Breast epithelium (tissue), 4 donors: ENCODE results near the gene MED14. TPM values are rescaled to one million over a fixed set of nuclear protein-coding genes. Genes with fewer than 3 reads are reported as not detected.

Experiments used
- DNase-seq, 2 donors: peaks; one replicate each; pipeline ENCODE4 v3.0.0-alpha.2; 2019; ENCODE audit warnings: low spot score in 2 of 2
- H3K27ac ChIP-seq, 2 donors: fragments of 200-600 bp; sonication (generic) in 1 of 2; one replicate each; pipeline ENCODE4 v1.5.1; 2016 to 2019; ENCODE audit warnings: mild to moderate bottlenecking in 1 of 2
- H3K27me3 ChIP-seq, 2 donors: fragments of 200-600 bp; sonication (generic) in 1 of 2; one replicate each; pipeline versions ENCODE4 v1.5.1 to v1.6.0; 2017 to 2019; ENCODE audit warnings: control low read depth in 1 of 2, mild to moderate bottlenecking in 1 of 2
- H3K36me3 ChIP-seq: fragments of 200-600 bp; one replicate; pipeline ENCODE4 v1.5.1; 2019
- H3K4me1 ChIP-seq, 2 donors: fragments of 200-600 bp; sonication (generic); one replicate each; pipeline ENCODE4 v1.5.1; 2016 to 2019; ENCODE audit warnings: control low read depth in 1 of 2
- H3K4me3 ChIP-seq, 3 donors: fragments of 200-600 bp; sonication (generic); 1 replicate in 2 of 3; 2 replicates in 1 of 3; pipeline ENCODE4 v1.5.1; 2016 to 2019; ENCODE audit warnings: mild to moderate bottlenecking in 3 of 3, moderate library complexity in 2 of 3
- H3K9me3 ChIP-seq, 2 donors: fragments of 200-600 bp; sonication (generic) in 1 of 2; one replicate each; pipeline ENCODE4 v1.5.1; 2016 to 2019; ENCODE audit warnings: control low read depth in 1 of 2
- POLR2A ChIP-seq: fragments of 450-650 bp; IDR thresholded peaks from one replicate; pipeline ENCODE4 v1.6.1; 2016; ENCODE audit warnings: antibody characterized with exemption, mild to moderate bottlenecking, moderate library complexity
- POLR2AphosphoS5 ChIP-seq, 3 donors: sonication (generic); formaldehyde crosslinking; IDR thresholded peaks; one replicate each; pipeline ENCODE4 v1.6.1; 2017; ENCODE audit warnings: antibody characterized with exemption in 3 of 3
- intact Hi-C: fragments of 100-400 bp; cut with DNase I; formaldehyde crosslinking; loops from one replicate; pipeline ENCODE4 v1.15.1; 2023; ENCODE audit warnings: low total_unique reads
- total RNA-seq, 3 donors: library from RNA; depleted of rRNA; stranded (reverse); fragments of >200 nt; gene quantifications; one replicate each; pipeline ENCODE4 v1.1.0, GENCODE V29; 2016
- TF ChIP-seq, protein P1 (sequence below), 3 donors: fragments of 450-650 bp; IDR thresholded peaks; one replicate each; pipeline ENCODE4 v1.5.1; 2016 to 2017; ENCODE audit warnings: antibody characterized with exemption in 3 of 3, mild to moderate bottlenecking in 3 of 3, moderate library complexity in 3 of 3

MED14 gene
- total RNA-seq, 3 donors from 2014 or later: 25.8 to 41.4 (median 33.8) TPM

DNA sequence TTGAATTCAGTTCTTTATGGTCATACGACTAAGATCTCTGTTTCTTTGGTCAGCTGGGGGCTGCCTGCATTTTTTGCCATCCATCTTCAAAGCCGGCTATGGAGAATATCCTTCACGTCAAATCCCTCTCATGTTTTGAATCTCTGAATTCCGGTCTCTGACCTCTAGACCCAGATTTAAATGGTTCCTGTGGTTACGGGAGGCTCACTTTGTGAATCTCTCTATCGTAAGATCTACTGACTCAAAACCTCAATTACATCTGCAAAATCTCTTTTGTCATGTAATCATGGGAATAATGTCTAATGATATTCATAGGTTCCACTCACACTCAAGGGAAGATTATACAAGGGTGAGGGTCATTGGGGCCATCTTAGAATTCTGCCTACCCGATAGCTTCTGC lies 117.8 kb downstream of the MED14 start:
- Histone ChIP-seq H3K36me3 (no peaks in the 10 kb centered on the region), H3K27ac (no peak overlapping the region), H3K9me3 (no peaks in the 10 kb centered on the region), H3K4me3 (no peak overlapping the region), H3K27me3 (peaks cover 0 to 41% of the 10 kb centered on the region in 2 donors), H3K4me1 (no peaks in the 10 kb centered on the region)
- intact Hi-C loops: no loop called here
- no peak for TF ChIP-seq POLR2A
- no peak for TF ChIP-seq POLR2AphosphoS5 (IDR thresholded peaks at IDR 0.05)
- TF ChIP-seq, protein P1, sequence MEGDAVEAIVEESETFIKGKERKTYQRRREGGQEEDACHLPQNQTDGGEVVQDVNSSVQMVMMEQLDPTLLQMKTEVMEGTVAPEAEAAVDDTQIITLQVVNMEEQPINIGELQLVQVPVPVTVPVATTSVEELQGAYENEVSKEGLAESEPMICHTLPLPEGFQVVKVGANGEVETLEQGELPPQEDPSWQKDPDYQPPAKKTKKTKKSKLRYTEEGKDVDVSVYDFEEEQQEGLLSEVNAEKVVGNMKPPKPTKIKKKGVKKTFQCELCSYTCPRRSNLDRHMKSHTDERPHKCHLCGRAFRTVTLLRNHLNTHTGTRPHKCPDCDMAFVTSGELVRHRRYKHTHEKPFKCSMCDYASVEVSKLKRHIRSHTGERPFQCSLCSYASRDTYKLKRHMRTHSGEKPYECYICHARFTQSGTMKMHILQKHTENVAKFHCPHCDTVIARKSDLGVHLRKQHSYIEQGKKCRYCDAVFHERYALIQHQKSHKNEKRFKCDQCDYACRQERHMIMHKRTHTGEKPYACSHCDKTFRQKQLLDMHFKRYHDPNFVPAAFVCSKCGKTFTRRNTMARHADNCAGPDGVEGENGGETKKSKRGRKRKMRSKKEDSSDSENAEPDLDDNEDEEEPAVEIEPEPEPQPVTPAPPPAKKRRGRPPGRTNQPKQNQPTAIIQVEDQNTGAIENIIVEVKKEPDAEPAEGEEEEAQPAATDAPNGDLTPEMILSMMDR (IDR thresholded peaks at IDR 0.05): no peak
- DNase-seq: no peak

DNA sequence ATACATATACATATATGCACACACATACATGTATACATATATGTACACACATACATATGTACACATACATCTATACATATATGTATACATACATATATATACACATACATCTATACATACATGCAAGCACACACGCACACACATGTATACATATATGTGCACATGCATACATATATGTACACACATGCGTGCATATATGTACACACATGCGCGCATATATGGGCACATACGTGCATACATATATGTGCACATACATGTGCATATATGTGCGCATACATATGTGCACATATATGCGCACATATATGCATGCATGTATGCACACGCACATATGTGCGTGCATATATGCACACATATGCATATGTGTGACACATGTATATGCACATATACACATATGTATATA lies 119.4 kb downstream of the MED14 start:
- DNase-seq: no peak
- Histone ChIP-seq H3K27me3 (peaks cover 0 to 42% of the 10 kb centered on the region in 2 donors), H3K27ac (no peak overlapping the region), H3K4me1 (no peaks in the 10 kb centered on the region), H3K36me3 (no peaks in the 10 kb centered on the region), H3K4me3 (no peak overlapping the region), H3K9me3 (no peaks in the 10 kb centered on the region)
- no peak for TF ChIP-seq POLR2A
- TF ChIP-seq, protein P1 (IDR thresholded peaks at IDR 0.05): no peak
- no peak for TF ChIP-seq POLR2AphosphoS5 (IDR thresholded peaks at IDR 0.05)
- intact Hi-C loops: no loop called here

DNA sequence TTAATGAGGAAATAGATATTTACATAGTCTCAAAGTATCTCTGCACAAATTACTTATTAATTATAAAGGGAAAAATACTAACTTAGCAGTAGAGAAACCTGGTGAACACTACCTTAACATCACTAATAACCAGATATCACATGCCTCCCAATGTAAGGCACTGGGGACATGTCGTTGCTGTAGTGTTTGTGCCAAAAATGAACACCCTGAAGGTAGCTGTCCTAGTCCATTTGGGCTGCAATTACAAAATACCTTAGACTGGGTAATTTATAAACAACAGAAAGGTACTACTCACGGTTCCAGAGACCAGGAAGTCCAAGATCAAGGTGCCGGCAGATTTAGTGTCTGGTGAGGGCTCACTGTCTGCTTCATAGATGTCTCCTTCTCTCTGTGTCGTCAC lies 122.8 kb downstream of the MED14 start:
- no peaks in the 10 kb centered on the region for H3K9me3 ChIP-seq
- no peaks in the 10 kb centered on the region for H3K4me1 ChIP-seq
- TF ChIP-seq, protein P1 (IDR thresholded peaks at IDR 0.05): no peak
- TF ChIP-seq POLR2A (no peak), POLR2AphosphoS5 (IDR thresholded peaks at IDR 0.05) (no peak)
- H3K27ac ChIP-seq: no peak overlapping the region
- DNase-seq: no peak
- peaks cover 0 to 47% of the 10 kb centered on the region in 2 donors for H3K27me3 ChIP-seq
- no peaks in the 10 kb centered on the region for H3K36me3 ChIP-seq
- no peak overlapping the region for H3K4me3 ChIP-seq
- intact Hi-C loops: no loop called here

DNA sequence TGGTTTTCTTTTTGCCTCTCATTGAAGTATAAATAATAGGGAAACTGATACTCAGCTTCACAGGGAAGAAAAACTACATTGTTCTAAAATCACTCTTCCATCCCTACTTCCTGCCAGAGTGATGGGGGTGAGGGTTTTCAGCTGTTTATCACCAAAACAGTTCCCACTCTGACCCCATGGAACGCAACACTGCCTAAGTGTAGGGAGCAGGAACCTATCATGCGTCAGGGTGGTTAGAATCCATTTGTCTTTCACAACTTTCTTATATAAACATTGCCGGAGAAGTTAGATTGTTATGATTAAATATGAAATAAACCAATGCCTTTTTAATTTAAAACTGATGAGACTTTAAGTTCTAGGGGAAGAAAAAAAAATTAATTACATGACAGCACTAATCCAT lies 128.0 kb downstream of the MED14 start:
- no peak for DNase-seq
- Histone ChIP-seq H3K27ac (no peak overlapping the region), H3K4me3 (no peak overlapping the region), H3K9me3 (no peaks in the 10 kb centered on the region), H3K36me3 (no peaks in the 10 kb centered on the region), H3K4me1 (no peaks in the 10 kb centered on the region), H3K27me3 (peaks cover 0 to 58% of the 10 kb centered on the region in 2 donors)
- intact Hi-C loops: no loop called here
- no peak for TF ChIP-seq POLR2A
- no peak for TF ChIP-seq POLR2AphosphoS5 (IDR thresholded peaks at IDR 0.05)
- TF ChIP-seq, protein P1 (IDR thresholded peaks at IDR 0.05): no peak

DNA sequence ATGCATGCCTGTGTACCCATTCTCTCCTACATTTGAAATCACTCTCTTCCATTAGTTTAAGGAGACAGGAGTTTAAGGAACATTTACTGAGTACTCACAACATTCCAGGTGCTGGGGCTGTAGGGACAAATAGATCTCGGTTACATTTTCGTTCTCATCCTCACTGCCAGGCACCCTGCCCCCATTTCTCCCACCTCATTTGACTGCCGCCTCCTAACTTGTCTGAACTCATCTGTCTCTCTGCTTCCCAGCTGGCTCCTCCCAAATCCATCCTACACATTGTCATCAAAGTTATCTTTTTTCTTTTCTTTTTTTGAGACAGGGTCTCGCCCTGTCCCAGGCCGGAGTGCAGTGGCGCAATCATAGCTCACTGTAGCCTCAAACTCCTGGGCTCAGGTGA lies 131.9 kb downstream of the MED14 start:
- Histone ChIP-seq H3K27ac (no peak overlapping the region), H3K27me3 (peaks cover 0 to 60% of the 10 kb centered on the region in 2 donors), H3K9me3 (no peaks in the 10 kb centered on the region), H3K36me3 (no peaks in the 10 kb centered on the region), H3K4me1 (no peaks in the 10 kb centered on the region), H3K4me3 (no peak overlapping the region)
- DNase-seq: no peak
- intact Hi-C loops: no loop called here
- TF ChIP-seq POLR2AphosphoS5 (IDR thresholded peaks at IDR 0.05) (no peak), POLR2A (no peak)
- TF ChIP-seq, protein P1 (IDR thresholded peaks at IDR 0.05): no peak

Other genes with a start within 250 kb of the MED14 start
- gene ATP6AP2, start 154.6 kb downstream of the MED14 start, total RNA-seq: 100 to 1,000 TPM in 2 of 3 donors, 10 to 100 TPM in 1; 85.2 to 129 (median 103) TPM
- not detected for gene MPC1L, start 112.1 kb downstream of the MED14 start, total RNA-seq
- gene CXorf38, start 88.0 kb downstream of the MED14 start, total RNA-seq: 10 to 100 TPM; 16.7 to 23.9 (median 16.8) TPM